Aorta (tissue), 5 donors: ENCODE data around the gene WDR13. TPM values are rescaled to one million over a fixed set of nuclear protein-coding genes. Genes with fewer than 3 reads are reported as not detected.

ENCODE experiments used
- ATAC-seq: fragments of 200-7000 bp; cut with Tn5 transposase; one replicate; pipeline ENCODE4 v1.9.1; 2022; ENCODE audit warnings: moderate library complexity; ENCODE audit not compliant: low FRiP score
- DNase-seq, 2 donors: peaks; one replicate each; pipeline ENCODE4 v3.0.0-alpha.2; 2020
- H3K27ac ChIP-seq, 2 donors: one replicate each; pipeline ENCODE4 v1.5.1; 2013; ENCODE audit warnings: low read length in 2 of 2, mild to moderate bottlenecking in 2 of 2, moderate library complexity in 2 of 2, control low read depth in 1 of 2, inconsistent platforms in 1 of 2, low read depth in 1 of 2
- H3K27me3 ChIP-seq, 2 donors: one replicate each; pipeline ENCODE4 v1.6.1; 2013; ENCODE audit warnings: control low read depth in 1 of 2, low read length in 1 of 2, mild to moderate bottlenecking in 1 of 2, moderate library complexity in 1 of 2; ENCODE audit not compliant: insufficient read depth in 2 of 2, control insufficient read depth in 1 of 2
- H3K36me3 ChIP-seq, 2 donors: one replicate each; pipeline ENCODE4 v1.6.1; 2013; ENCODE audit warnings: control low read depth in 1 of 2, low read length in 1 of 2, mild to moderate bottlenecking in 1 of 2; ENCODE audit not compliant: insufficient read depth in 2 of 2, control insufficient read depth in 1 of 2
- H3K4me1 ChIP-seq, 2 donors: one replicate each; pipeline ENCODE4 v1.6.1; 2013; ENCODE audit warnings: low read length in 2 of 2, control low read depth in 1 of 2, mild to moderate bottlenecking in 1 of 2, moderate library complexity in 1 of 2; ENCODE audit not compliant: insufficient read depth in 2 of 2, control insufficient read depth in 1 of 2
- H3K4me3 ChIP-seq, 2 donors: one replicate each; pipeline ENCODE4 v1.5.1; 2013; ENCODE audit warnings: low read length in 2 of 2, control low read depth in 1 of 2, mild to moderate bottlenecking in 1 of 2
- H3K9me3 ChIP-seq: one replicate; pipeline ENCODE4 v1.6.1; 2013; ENCODE audit warnings: mild to moderate bottlenecking, low read length; ENCODE audit not compliant: control insufficient read depth
- WGBS, 2 donors: extraction: QIAGEN DNeasy Blood & Tissue Kit; methylation state at CpG; one replicate each; pipeline ENCODE4 v1.1.7; 2013; 5-methylcytosine and 5-hydroxymethylcytosine counted together
- intact Hi-C, 2 donors: fragments of 100-400 bp; cut with DNase I; formaldehyde crosslinking; loops; one replicate each; pipeline versions ENCODE4 v1.14.2 to v1.15.0; 2022
- polyA plus RNA-seq, 2 donors: library from polyadenylated mRNA; stranded (reverse); fragments of 200-250 nt; gene quantifications; one replicate each; pipeline ENCODE4 v1.2.3, GENCODE V29; 2013
- total RNA-seq, 2 donors: library from RNA; stranded (reverse); fragmentation: NEBNext Ultra II Directional; extraction: Animal tissue kit (Norgen Biotek cat#: 25700); gene quantifications; one replicate each; pipeline ENCODE4 v1.2.1, GENCODE V29; 2021
- donor health status: healthy with polysubstance abuse.
- donor health status: Bipolar disorder and iron deficiency.
- donor health status: DM: no; HTN: no; CAD: no.
- donor health status: DM: no; HTN: no; CAD: no.
- donor health status: DM: yes; HTN: yes; CAD: no.

Gene WDR13
- total and polyA plus RNA-seq, 4 donors = 103 to 337 (median 111) TPM

DNA sequence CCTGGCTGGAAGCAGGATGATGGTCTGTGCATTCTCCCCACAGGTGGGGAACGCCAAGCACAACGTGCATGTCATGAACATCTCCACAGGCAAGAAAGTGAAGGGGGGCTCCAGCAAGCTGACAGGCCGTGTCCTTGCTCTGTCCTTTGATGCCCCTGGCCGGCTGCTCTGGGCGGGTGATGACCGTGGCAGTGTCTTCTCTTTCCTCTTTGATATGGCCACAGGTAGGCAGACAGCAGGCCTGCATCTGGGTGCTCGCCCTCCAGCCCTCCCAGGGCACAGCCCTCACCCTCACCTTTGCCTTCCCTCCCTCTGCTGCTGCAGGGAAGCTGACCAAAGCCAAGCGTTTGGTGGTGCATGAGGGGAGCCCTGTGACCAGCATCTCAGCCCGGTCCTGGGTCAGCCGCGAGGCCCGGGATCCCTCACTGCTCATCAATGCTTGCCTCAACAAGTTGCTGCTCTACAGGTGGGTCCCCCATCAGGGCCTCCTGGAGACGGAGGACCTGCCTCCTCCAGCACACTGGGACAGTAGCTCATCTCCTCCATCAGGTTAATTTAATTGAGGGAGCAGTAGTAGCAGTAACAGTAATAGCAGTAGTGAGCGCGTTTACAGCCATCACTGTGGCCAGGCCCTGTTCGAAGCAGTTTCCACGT, 4.6 kb downstream of the WDR13 start:
- no peaks in the 10 kb centered on the region for H3K9me3 ChIP-seq
- no peak overlapping the region for H3K4me3 ChIP-seq
- no peak overlapping the region for H3K27ac ChIP-seq
- peaks cover 0 to 11% of the 10 kb centered on the region in 2 donors for H3K36me3 ChIP-seq
- ATAC-seq (no peak), DNase-seq (no peak)
- WGBS, 2 donors = 70 to 78% methylated on average over 17 of the region's 17 CpGs
- H3K4me1 ChIP-seq = no peaks in the 10 kb centered on the region
- intact Hi-C loops = no loop called here
- no peaks in the 10 kb centered on the region for H3K27me3 ChIP-seq

DNA sequence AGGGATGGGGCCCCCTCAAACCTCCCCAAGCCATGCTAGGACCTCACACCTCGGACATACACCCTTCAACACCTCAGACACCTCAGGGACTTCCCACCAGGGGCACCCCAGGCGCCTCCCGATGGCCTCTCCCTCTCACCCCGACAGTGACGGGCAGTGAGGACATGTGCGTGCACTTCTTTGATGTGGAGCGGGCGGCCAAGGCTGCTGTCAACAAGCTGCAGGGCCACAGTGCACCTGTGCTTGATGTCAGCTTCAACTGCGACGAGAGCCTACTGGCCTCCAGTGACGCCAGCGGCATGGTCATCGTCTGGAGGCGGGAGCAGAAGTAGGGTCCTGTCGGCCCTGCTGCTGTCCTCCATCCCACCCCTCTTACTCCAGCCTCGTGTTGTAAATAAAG, 7.4 kb downstream of the WDR13 start:
- no peak for ATAC-seq
- Histone ChIP-seq H3K27me3 (no peaks in the 10 kb centered on the region), H3K36me3 (peaks cover 0 to 11% of the 10 kb centered on the region in 2 donors), H3K27ac (no peak overlapping the region), H3K4me1 (no peaks in the 10 kb centered on the region), H3K4me3 (no peak overlapping the region), H3K9me3 (no peaks in the 10 kb centered on the region)
- intact Hi-C loops = no loop called here
- 82 to 95% methylated on average over 16 of the region's 16 CpGs for WGBS, 2 donors
- DNase-seq = peak in 1 of 2 donors; percentile 42

DNA sequence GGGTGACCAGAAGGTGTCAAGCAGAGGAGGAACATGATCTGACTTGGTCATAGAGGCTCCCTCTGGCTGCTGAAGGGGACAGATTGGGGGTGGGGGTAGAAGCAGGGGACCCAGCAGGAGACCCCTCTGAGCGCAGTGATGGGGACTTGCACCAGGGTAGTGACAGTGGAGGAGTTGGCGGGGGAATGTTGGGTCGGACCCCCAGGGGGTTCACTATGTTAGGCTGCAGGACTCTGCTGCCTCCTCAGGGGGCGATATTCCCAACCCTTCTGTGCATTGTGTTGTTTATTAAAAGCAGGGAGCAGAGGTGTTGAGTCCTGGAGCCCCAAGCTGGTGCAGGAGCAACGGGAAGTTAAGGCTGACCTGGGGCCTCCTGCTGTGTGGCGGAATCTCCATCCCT, 8.8 kb downstream of the WDR13 start:
- Histone ChIP-seq H3K4me3 (no peak overlapping the region), H3K9me3 (no peaks in the 10 kb centered on the region), H3K27ac (no peak overlapping the region), H3K27me3 (no peaks in the 10 kb centered on the region), H3K4me1 (no peaks in the 10 kb centered on the region), H3K36me3 (peaks cover 0 to 8% of the 10 kb centered on the region in 2 donors)
- ATAC-seq (no peak), DNase-seq (peak in 1 of 2 donors; percentile 12)
- WGBS, 2 donors = 62 to 66% methylated on average over 6 of the region's 6 CpGs
- intact Hi-C loops = no loop called here

DNA sequence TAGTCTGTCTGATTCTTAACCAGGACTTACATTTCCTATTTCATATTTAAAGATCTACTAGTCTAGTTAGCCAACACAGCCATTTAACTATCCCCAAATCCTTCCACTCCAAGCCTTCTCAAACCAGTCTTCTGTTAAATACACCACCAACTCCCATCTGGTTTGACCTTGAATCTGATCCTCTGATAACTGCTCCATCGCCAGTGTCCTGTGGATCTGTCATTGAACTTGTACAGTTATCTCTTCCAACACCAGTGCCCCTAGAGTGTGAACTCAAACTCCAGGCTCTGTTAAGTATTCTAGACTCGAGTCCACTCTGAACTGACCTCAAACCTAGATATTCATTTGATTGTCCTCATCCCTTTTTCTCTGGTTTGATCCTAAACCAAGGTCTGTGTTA, 14.4 kb downstream of the WDR13 start:
- Histone ChIP-seq H3K9me3 (no peaks in the 10 kb centered on the region), H3K4me3 (no peak overlapping the region), H3K27me3 (no peaks in the 10 kb centered on the region), H3K36me3 (no peaks in the 10 kb centered on the region), H3K4me1 (no peaks in the 10 kb centered on the region), H3K27ac (no peak overlapping the region)
- DNase-seq (no peak), ATAC-seq (no peak)
- WGBS, 2 donors = 57 to 73% methylated on average over 2 of the region's 2 CpGs
- intact Hi-C loops = no loop called here

DNA sequence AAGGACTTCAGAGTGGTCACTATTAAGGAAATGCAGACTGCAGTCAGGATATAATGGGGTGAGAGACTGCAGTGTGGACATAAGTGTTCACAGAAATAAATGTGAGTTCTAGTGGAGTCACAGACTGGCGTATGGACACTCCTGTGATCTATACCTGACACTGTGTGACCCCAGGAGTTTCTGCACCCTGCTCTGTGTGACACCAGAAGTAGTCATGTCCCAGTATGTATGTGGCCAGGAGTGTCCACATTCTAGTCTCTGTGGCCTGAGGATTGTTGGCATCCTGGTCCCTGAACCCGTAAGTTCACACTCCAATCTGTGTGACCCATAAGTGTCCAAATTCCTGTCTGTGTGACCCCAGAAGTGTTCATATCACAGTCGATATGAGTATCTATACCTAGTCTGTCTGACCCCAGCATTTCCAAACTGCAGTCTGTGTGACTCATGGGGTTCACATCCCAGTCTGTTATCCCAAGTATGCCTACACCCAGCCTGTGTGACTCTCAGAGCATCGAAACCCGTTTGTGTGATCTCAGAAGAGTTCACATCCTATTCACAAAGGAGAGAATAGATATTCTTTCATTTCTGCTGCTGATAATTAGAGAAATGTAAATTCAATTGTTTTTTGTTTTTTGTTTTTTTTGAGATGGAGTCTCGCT, 16.3 kb downstream of the WDR13 start:
- ATAC-seq (no peak), DNase-seq (no peak)
- H3K9me3 ChIP-seq = no peaks in the 10 kb centered on the region
- H3K4me3 ChIP-seq = no peak overlapping the region
- H3K36me3 ChIP-seq = no peaks in the 10 kb centered on the region
- intact Hi-C loops = no loop called here
- H3K4me1 ChIP-seq = no peaks in the 10 kb centered on the region
- 74 to 88% methylated on average over 6 of the region's 6 CpGs for WGBS, 2 donors
- H3K27ac ChIP-seq = no peak overlapping the region
- no peaks in the 10 kb centered on the region for H3K27me3 ChIP-seq

DNA sequence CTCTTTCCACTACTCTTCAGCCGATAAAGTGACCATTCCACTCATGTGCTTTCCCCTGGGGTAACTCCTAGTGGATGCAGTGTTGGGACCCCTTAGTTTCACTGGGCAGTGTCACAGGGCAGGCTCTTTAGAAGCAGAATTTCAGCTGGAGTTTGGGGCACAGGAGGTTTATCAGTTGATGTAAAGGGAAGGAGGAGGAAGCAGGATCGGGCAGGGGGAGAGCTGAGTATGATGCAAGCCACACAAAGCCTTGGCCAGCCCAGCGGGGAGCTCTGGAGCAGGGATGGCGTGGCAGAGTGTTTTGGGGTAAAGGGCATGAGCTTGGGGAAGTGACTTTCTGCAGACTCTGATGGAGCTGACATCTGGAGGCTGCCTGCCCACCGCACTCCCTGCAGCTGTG, 19.3 kb downstream of the WDR13 start:
- DNase-seq (no peak), ATAC-seq (no peak)
- Histone ChIP-seq H3K4me3 (no peak overlapping the region), H3K36me3 (no peaks in the 10 kb centered on the region), H3K4me1 (no peaks in the 10 kb centered on the region), H3K27me3 (no peaks in the 10 kb centered on the region), H3K27ac (no peak overlapping the region), H3K9me3 (no peaks in the 10 kb centered on the region)
- intact Hi-C loops = no loop called here
- WGBS, 2 donors = 42 to 52% methylated on average over 5 of the region's 5 CpGs

DNA sequence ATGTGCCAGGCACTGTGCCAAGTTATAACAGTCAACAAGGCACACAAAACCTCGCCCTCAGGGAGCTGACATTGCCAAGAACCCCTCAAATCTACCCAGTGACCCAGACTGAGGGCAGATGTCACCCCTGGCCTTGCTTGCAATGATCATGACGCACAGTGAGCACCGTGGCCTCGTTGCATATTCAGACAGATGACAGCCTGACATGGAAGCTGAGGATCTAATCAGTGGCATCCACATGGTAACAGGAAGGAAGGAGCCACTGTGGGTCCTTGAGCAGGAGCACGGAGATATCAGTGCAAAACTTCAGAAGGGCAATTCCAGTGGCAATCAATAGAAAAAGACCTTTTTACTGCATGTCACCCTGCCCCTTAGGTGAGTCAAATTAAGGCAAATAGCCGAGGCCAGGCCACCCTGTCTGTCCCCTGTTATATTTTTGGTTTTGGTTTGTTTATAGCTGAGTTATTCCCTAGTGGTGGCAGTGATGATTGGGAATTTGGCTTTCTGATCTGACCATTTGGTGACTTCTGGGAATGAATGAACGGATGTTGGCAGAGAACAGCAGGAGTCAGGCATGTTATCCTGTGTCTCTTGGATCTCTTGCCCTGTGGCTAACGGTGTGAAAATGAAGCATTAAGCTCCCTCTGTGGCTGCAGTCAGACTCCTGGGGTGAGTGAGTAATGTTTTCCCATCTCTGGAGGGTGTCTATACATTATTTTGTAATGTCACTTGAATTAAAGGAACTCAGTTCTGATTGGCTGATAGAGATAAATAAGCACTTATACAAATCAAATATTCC, 20.4 kb downstream of the WDR13 start:
- DNase-seq (no peak), ATAC-seq (no peak)
- no peak overlapping the region for H3K4me3 ChIP-seq
- H3K4me1 ChIP-seq = no peaks in the 10 kb centered on the region
- H3K27ac ChIP-seq = no peak overlapping the region
- WGBS, 2 donors = 38 to 42% methylated on average over 8 of the region's 8 CpGs
- no peaks in the 10 kb centered on the region for H3K9me3 ChIP-seq
- no peaks in the 10 kb centered on the region for H3K27me3 ChIP-seq
- intact Hi-C loops = no loop called here
- H3K36me3 ChIP-seq = no peaks in the 10 kb centered on the region

DNA sequence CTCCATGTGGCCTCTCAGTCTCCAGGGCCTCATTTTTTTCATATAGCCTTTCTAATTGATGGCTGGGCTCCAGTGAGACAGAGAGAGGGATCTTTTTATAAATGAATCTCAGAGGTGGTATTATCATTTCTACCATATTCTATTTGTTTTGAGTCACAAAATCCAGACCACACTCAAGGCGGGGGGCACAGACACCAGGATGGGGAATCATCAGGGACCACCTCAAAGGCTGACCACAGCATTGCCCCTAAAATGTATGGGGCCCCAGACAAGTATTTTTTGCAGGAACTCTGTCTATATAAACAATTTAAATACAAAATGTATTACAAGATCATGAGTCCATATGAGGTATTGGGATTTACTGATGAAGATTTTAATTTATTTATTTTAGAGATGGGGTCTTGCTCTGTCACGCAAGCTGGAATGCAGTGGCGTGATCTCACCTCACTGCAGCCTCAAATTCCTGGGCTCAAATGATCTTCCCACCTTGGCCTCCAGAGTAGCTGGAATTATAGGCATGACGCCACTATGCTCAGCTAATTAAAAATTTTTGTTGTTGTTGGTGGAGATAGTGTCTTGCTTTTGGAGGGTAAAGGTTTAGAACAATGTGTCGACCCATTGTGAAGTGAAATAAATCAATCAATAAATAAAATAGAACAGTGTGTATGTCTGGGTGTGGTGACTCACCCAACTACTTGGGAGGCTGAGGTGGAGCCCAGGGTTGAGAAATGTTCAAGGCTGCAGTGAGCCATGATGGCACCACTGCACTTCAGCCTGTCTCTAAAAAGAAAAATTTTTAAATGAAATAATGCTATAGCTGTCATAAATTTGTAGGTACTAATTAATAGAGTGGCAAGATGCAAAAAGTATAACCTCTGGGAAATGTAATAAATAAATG, 29.4 kb downstream of the WDR13 start:
- no peak overlapping the region for H3K4me3 ChIP-seq
- no peak for DNase-seq
- intact Hi-C loops = no loop called here
- H3K36me3 ChIP-seq = no peaks in the 10 kb centered on the region
- H3K27me3 ChIP-seq = no peaks in the 10 kb centered on the region
- H3K4me1 ChIP-seq = no peaks in the 10 kb centered on the region
- WGBS, 2 donors = 73 to 85% methylated on average over 5 of the region's 5 CpGs
- no peaks in the 10 kb centered on the region for H3K9me3 ChIP-seq
- no peak for ATAC-seq
- H3K27ac ChIP-seq = no peak overlapping the region
